A549 (cell line): ENCODE results near the gene AKIRIN1. TPM values are rescaled to one million over a fixed set of nuclear protein-coding genes. Genes with fewer than 3 reads are reported as not detected.

Experiments used
- ATAC-seq, 2 experiments: fragments of 200-7000 bp in 1 of 2; fragments of >200 bp in 1 of 2; cut with Nextera tagmentation in 1 of 2; cut with Tn5 transposase in 1 of 2; 3 replicates each; pipeline versions ENCODE4 v1.8.0 to v1.9.1; 2018 to 2020; ENCODE audit warnings: mild to moderate bottlenecking in 1 of 2, moderate library complexity in 1 of 2
- CTCF ChIA-PET: fragments of 300-600 bp; sonication (Branson Sonifier 250); formaldehyde crosslinking; extraction: SDS; loops from one replicate; lab custom pipeline; 2021; ENCODE audit warnings: antibody characterized with exemption, inconsistent platforms; lab: Yijun Ruan, JAX
- POLR2A ChIA-PET: fragments of 350-600 bp; formaldehyde crosslinking; extraction: SDS; loops from one replicate; lab custom pipeline; 2021; ENCODE audit warnings: antibody characterized with exemption, inconsistent platforms; lab: Yijun Ruan, JAX
- DNase-seq, 2 experiments: peaks; one replicate each; pipeline versions ENCODE4 v3.0.0 to v3.0.0-alpha.2; 2011 to 2016; ENCODE audit warnings: low read depth in 1 of 2, low spot score in 1 of 2
- FAIRE-seq: peaks from 2 replicates; lab custom pipeline; 2011; peaks lifted over from hg19 to GRCh38; lab: Jason Lieb, UNC
- H3K27ac ChIP-seq, 2 experiments: fragments of >200 bp; sonication (Bioruptor Twin); formaldehyde crosslinking; 3 replicates each; pipeline ENCODE4 v1.5.1; 2016 to 2017
- H3K4me1 ChIP-seq: fragments of >200 bp; sonication (Bioruptor Twin); formaldehyde crosslinking; 3 replicates; pipeline ENCODE4 v1.6.1; 2016
- H3K4me2 ChIP-seq: fragments of >200 bp; sonication (Bioruptor Twin); formaldehyde crosslinking; 3 replicates; pipeline ENCODE4 v1.6.1; 2016
- H3K4me3 ChIP-seq: fragments of >200 bp; sonication (Bioruptor Twin); formaldehyde crosslinking; 3 replicates; pipeline ENCODE4 v1.5.1; 2016
- H3K9me3 ChIP-seq: fragments of >200 bp; sonication (Bioruptor Twin); formaldehyde crosslinking; 3 replicates; pipeline ENCODE4 v1.6.1; 2016
- BHLHE40 ChIP-seq: IDR thresholded peaks from 2 replicates; pipeline ENCODE4 v1.6.1; 2012; ENCODE audit warnings: low read depth, low read length, inconsistent platforms
- CBX2 ChIP-seq: fragments of 200-600 bp; sonication (generic); IDR thresholded peaks from 2 replicates; pipeline ENCODE4 v1.6.1; 2016; ENCODE audit warnings: low read depth, mild to moderate bottlenecking, borderline replicate concordance
- CHD4 ChIP-seq: fragments of 200-600 bp; sonication (generic); IDR thresholded peaks from 2 replicates; pipeline ENCODE4 v1.6.1; 2016; ENCODE audit warnings: antibody characterized with exemption, mild to moderate bottlenecking, borderline replicate concordance
- EHF ChIP-seq: fragments of 250-450 bp; sonication (Bioruptor Pico); IDR thresholded peaks from 2 replicates; pipeline ENCODE4 v1.5.0; 2020; ENCODE audit warnings: mild to moderate bottlenecking
- EHMT2 ChIP-seq: fragments of 200-600 bp; sonication (generic); IDR thresholded peaks from 2 replicates; pipeline ENCODE4 v1.6.1; 2016; ENCODE audit warnings: antibody characterized with exemption, low read depth, mild to moderate bottlenecking, moderate library complexity
- FOSB ChIP-seq: fragments of 250-450 bp; sonication (Bioruptor Pico); IDR thresholded peaks from 2 replicates; pipeline ENCODE4 v1.5.0; 2020; ENCODE audit warnings: mild to moderate bottlenecking, moderate library complexity
- FOSL2 ChIP-seq, 2 experiments: fragments of 450-650 bp in 1 of 2; fragments of >200 bp in 1 of 2; sonication (Bioruptor Twin) in 1 of 2; formaldehyde crosslinking; IDR thresholded peaks; 2 replicates each; pipeline versions ENCODE4 v1.5.0 to v1.6.1; 2016 to 2020; ENCODE audit warnings: mild to moderate bottlenecking in 1 of 2, moderate library complexity in 1 of 2
- GATA3 ChIP-seq: IDR thresholded peaks from 2 replicates; pipeline ENCODE4 v1.6.1; 2012; ENCODE audit warnings: borderline replicate concordance
- HES2 ChIP-seq: fragments of >200 bp; sonication (Bioruptor Twin); formaldehyde crosslinking; IDR thresholded peaks from 2 replicates; pipeline ENCODE4 v1.6.1; 2016
- HOXB13 ChIP-seq: fragments of 250-450 bp; sonication (Bioruptor Pico); IDR thresholded peaks from 2 replicates; pipeline ENCODE4 v1.5.0; 2020; ENCODE audit warnings: low read depth, mild to moderate bottlenecking, moderate library complexity
- JUN ChIP-seq, 2 experiments: fragments of >200 bp; sonication (Bioruptor Twin); formaldehyde crosslinking; IDR thresholded peaks; 2 replicates in 1 of 2; 3 replicates in 1 of 2; pipeline ENCODE4 v1.6.1; 2016 to 2017
- MAFK ChIP-seq: fragments of 450-650 bp; IDR thresholded peaks from 2 replicates; pipeline ENCODE4 v1.6.1; 2014; ENCODE audit not compliant: partially characterized antibody
- MAX ChIP-seq: IDR thresholded peaks from 2 replicates; pipeline ENCODE4 v1.6.1; 2012
- MAZ ChIP-seq: fragments of 150-350 bp; IDR thresholded peaks from 2 replicates; pipeline ENCODE4 v1.6.1; 2014; ENCODE audit warnings: antibody characterized with exemption, low read depth, low read length, borderline replicate concordance
- NFE2L2 ChIP-seq: fragments of 150-350 bp; conservative IDR thresholded peaks from 2 replicates; pipeline ENCODE4 v1.6.1; 2014; ENCODE audit warnings: low read length
- NR3C1 ChIP-seq: fragments of >200 bp; sonication (Bioruptor Twin); formaldehyde crosslinking; IDR thresholded peaks from 3 replicates; pipeline ENCODE4 v1.6.1; 2017
- PHF8 ChIP-seq: fragments of 200-600 bp; sonication (generic); IDR thresholded peaks from 2 replicates; pipeline ENCODE4 v1.6.1; 2016; ENCODE audit warnings: low read depth, mild to moderate bottlenecking, antibody characterized with exemption, moderate library complexity, borderline replicate concordance
- RAD21 ChIP-seq, 2 experiments: fragments of >200 bp in 1 of 2; sonication (Bioruptor Twin) in 1 of 2; formaldehyde crosslinking in 1 of 2; IDR thresholded peaks in 1 of 2; conservative IDR thresholded peaks in 1 of 2; 2 replicates in 1 of 2; 3 replicates in 1 of 2; pipeline ENCODE4 v1.6.1; 2012 to 2018; ENCODE audit warnings: inconsistent platforms in 1 of 2
- RCOR1 ChIP-seq: fragments of 150-350 bp; IDR thresholded peaks from 2 replicates; pipeline ENCODE4 v1.6.1; 2014; ENCODE audit warnings: antibody characterized with exemption, low read length, low read depth
- RFX5 ChIP-seq: fragments of 450-650 bp; IDR thresholded peaks from 2 replicates; pipeline ENCODE4 v1.7.1; 2014; ENCODE audit warnings: antibody characterized with exemption, mild to moderate bottlenecking, moderate library complexity
- SMC3 ChIP-seq: fragments of >200 bp; sonication (Bioruptor Twin); formaldehyde crosslinking; IDR thresholded peaks from 3 replicates; pipeline ENCODE4 v1.6.1; 2018; ENCODE audit warnings: inconsistent platforms
- TFCP2L1 ChIP-seq: fragments of 250-450 bp; sonication (Bioruptor Pico); IDR thresholded peaks from 2 replicates; pipeline ENCODE4 v1.5.0; 2021; ENCODE audit warnings: mild to moderate bottlenecking
- TP53 ChIP-seq: fragments of 250-450 bp; sonication (Bioruptor Pico); IDR thresholded peaks from 2 replicates; pipeline ENCODE4 v1.5.0; 2021; ENCODE audit warnings: mild to moderate bottlenecking, moderate library complexity
- USF2 ChIP-seq: fragments of 450-650 bp; IDR thresholded peaks from 2 replicates; pipeline ENCODE4 v1.6.1; 2014; ENCODE audit warnings: antibody characterized with exemption
- ZC3H11A ChIP-seq: fragments of 450-650 bp; IDR thresholded peaks from 2 replicates; pipeline ENCODE4 v1.6.1; 2014; ENCODE audit warnings: antibody characterized with exemption, mild to moderate bottlenecking
- ZSCAN20 ChIP-seq: fragments of 250-450 bp; sonication (Bioruptor Pico); IDR thresholded peaks from 2 replicates; pipeline ENCODE4 v1.8.0; 2022; ENCODE audit warnings: mild to moderate bottlenecking, moderate library complexity
- WGBS: methylation state at CpG from one replicate; pipeline ENCODE4 v1.1.6; 2017; ENCODE audit errors: missing lambda C conversion rate; 5-methylcytosine and 5-hydroxymethylcytosine counted together
- polyA plus RNA-seq, 4 experiments: library from polyadenylated mRNA; depleted of rRNA in 3 of 4; stranded (reverse); fragments of >200 nt; fragmentation: RNase III in 1 of 4; extraction: RNeasy Plus Mini Kit Qiagen cat#74134 plus additional on column Dnase treatment in 1 of 4; gene quantifications; 2 replicates in 3 of 4; 3 replicates in 1 of 4; pipeline ENCODE4 v1.2.3, GENCODE V29; 2011 to 2017
- TF ChIP-seq, protein P1 (sequence below): fragments of 150-350 bp; IDR thresholded peaks from 2 replicates; pipeline ENCODE4 v1.6.1; 2014; ENCODE audit warnings: low read depth, mild to moderate bottlenecking, low read length

AKIRIN1 gene
- polyA plus RNA-seq, 2 of the 4 experiments (the other 2 are of a cell fraction): 37.7 to 72.0 TPM

- no peak for TF ChIP-seq USF2
- TF ChIP-seq MAX: no peak
- TF ChIP-seq CHD4: no peak
- TF ChIP-seq SMC3: no peak
- no peak for TF ChIP-seq EHF
- no peak for TF ChIP-seq JUN (IDR thresholded peaks at IDR 0.05)
- TF ChIP-seq RFX5: no peak
- no peak for TF ChIP-seq MAFK
- no peak for TF ChIP-seq ZSCAN20 (CRISPR knock-in tag)
- no peak for TF ChIP-seq EHMT2
- no peak for TF ChIP-seq NFE2L2
- TF ChIP-seq, protein P1, sequence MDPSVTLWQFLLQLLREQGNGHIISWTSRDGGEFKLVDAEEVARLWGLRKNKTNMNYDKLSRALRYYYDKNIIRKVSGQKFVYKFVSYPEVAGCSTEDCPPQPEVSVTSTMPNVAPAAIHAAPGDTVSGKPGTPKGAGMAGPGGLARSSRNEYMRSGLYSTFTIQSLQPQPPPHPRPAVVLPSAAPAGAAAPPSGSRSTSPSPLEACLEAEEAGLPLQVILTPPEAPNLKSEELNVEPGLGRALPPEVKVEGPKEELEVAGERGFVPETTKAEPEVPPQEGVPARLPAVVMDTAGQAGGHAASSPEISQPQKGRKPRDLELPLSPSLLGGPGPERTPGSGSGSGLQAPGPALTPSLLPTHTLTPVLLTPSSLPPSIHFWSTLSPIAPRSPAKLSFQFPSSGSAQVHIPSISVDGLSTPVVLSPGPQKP: no peak
- TF ChIP-seq HOXB13 (CRISPR knock-in tag): no peak
- no peak for TF ChIP-seq RCOR1
- no peak for TF ChIP-seq CBX2
- no peak for TF ChIP-seq HES2
- ChIA-PET CTCF (interaction anchor here (0.6 kb wide), 1 partner anchor 641 kb away, joined by 3 read pairs; no protein-coding TSS in a partner anchor), POLR2A (no interaction called here)
- no peak overlapping the region for H3K4me2 ChIP-seq
- H3K9me3 ChIP-seq: no peaks in the 10 kb centered on the region
- DNase-seq: no peak
- H3K4me1 ChIP-seq: peaks cover 5% of the 10 kb centered on the region; the same call in 1 of the 3 replicates
- no peak overlapping the region for H3K27ac ChIP-seq
- H3K4me3 ChIP-seq: no peak overlapping the region
- WGBS: 100% methylated on average over 1 of the region's 1 CpG
- ATAC-seq: peak; percentile 60 to 76
- no peak for FAIRE-seq
Measured at GRCh38 chr1:39044762-39045161, 53.7 kb downstream of the AKIRIN1 start.

- FAIRE-seq (no peak), DNase-seq (no peak), ATAC-seq (no peak; a peak in 1 of 6 replicates)
- CTCF ChIA-PET: interaction anchor here (0.6 kb wide), 1 partner anchor 641 kb away, joined by 3 read pairs; no protein-coding TSS in a partner anchor
- Histone ChIP-seq H3K4me1 (peaks cover 5% of the 10 kb centered on the region; the same call in 1 of the 3 replicates), H3K27ac (no peak overlapping the region), H3K4me3 (no peak overlapping the region), H3K9me3 (no peaks in the 10 kb centered on the region), H3K4me2 (no peak overlapping the region)
- 73% methylated on average over 8 of the region's 8 CpGs for WGBS
- TF ChIP-seq GATA3 (no peak), BHLHE40 (no peak), TFCP2L1 (no peak), TP53 (CRISPR knock-in tag) (no peak), RAD21 (conservative IDR thresholded peaks at IDR 0.05 in 1 of 2, IDR thresholded peaks at IDR 0.05 in 1 of 2) (no peak), RFX5 (no peak), RCOR1 (no peak), ZC3H11A (no peak), FOSL2 (IDR thresholded peaks at IDR 0.05) (no peak), FOSL2 (CRISPR knock-in tag; IDR thresholded peaks at IDR 0.05) (no peak), FOSB (CRISPR knock-in tag) (no peak), CBX2 (no peak), PHF8 (no peak), MAZ (no peak), MAFK (no peak), HES2 (no peak), NR3C1 (no peak)
- POLR2A ChIA-PET: no interaction called here
Measured at GRCh38 chr1:39045231-39045630, 54.2 kb downstream of the AKIRIN1 start.
